Iris pigment epithelial cell (primary cell): ENCODE data around the gene IARS1.
A peak's percentile ranks its signal among the peaks of the same experiment; 100 is the strongest.

Source experiments
- DNase-seq: peaks from one replicate; pipeline ENCODE4 v3.0.0-alpha.2; 2011; ENCODE audit warnings: low read depth

Gene IARS1

GRCh38 chr9:92295240-92295790, 1.8 kb upstream of the IARS1 start:
- DNase-seq = no peak

GRCh38 chr9:92294297-92294676, 790 bp upstream of the IARS1 start:
- DNase-seq = peak; percentile 20

GRCh38 chr9:92293075-92293354, 482 bp downstream of the IARS1 start:
- no peak for DNase-seq

- DNase-seq = peak; percentile 26
Observed at GRCh38 chr9:92292338-92293074, 991 bp downstream of the IARS1 start.

- no peak for DNase-seq
Observed at GRCh38 chr9:92291577-92291976, 1.9 kb downstream of the IARS1 start.

GRCh38 chr9:92290785-92291429, 2.6 kb downstream of the IARS1 start:
- no peak for DNase-seq

GRCh38 chr9:92289708-92290390, 3.6 kb downstream of the IARS1 start:
- peak; percentile 61 for DNase-seq

GRCh38 chr9:92279302-92279701, 14.2 kb downstream of the IARS1 start:
- DNase-seq = no peak

- DNase-seq = peak; percentile 72
Observed at GRCh38 chr9:92278110-92278509, 15.4 kb downstream of the IARS1 start.

- DNase-seq = no peak
Observed at GRCh38 chr9:92276331-92277032, 17.0 kb downstream of the IARS1 start.

GRCh38 chr9:92275541-92275940, 18.0 kb downstream of the IARS1 start:
- peak; percentile 11 for DNase-seq

GRCh38 chr9:92270511-92270910, 23.0 kb downstream of the IARS1 start:
- no peak for DNase-seq

- no peak for DNase-seq
Observed at GRCh38 chr9:92266486-92266885, 27.0 kb downstream of the IARS1 start.

- DNase-seq = no peak
Observed at GRCh38 chr9:92265154-92265553, 28.3 kb downstream of the IARS1 start.

GRCh38 chr9:92263131-92263530, 30.4 kb downstream of the IARS1 start:
- no peak for DNase-seq

- no peak for DNase-seq
Observed at GRCh38 chr9:92257327-92257726, 36.2 kb downstream of the IARS1 start.

- DNase-seq = no peak
Observed at GRCh38 chr9:92254381-92255337, 38.8 kb downstream of the IARS1 start.

GRCh38 chr9:92253656-92254055, 39.8 kb downstream of the IARS1 start:
- no peak for DNase-seq

- peak; percentile 31 for DNase-seq
Observed at GRCh38 chr9:92247981-92248380, 45.5 kb downstream of the IARS1 start.

GRCh38 chr9:92247296-92247695, 46.2 kb downstream of the IARS1 start:
- DNase-seq = peak; percentile 97
